Measurements from ENCODE around the gene NSMF. TPM values are rescaled to one million over a fixed set of nuclear protein-coding genes. Genes with fewer than 3 reads are reported as not detected.

The NSMF gene
- 10 to 100 TPM; 20.0 to 28.5 TPM for total RNA-seq

- Mint-ChIP-seq H3K36me3 (ENCODE audit: insufficient read depth in 2 of 2) (no peaks in the 10 kb centered on the region), H3K4me1 (ENCODE audit: low read depth) (peaks cover 35% of the 10 kb centered on the region), H3K9me3 (no peaks in the 10 kb centered on the region), H3K4me3 (peak within 1 kb of the TSS; percentile 69 to 70), H3K27me3 (ENCODE audit: low read depth) (no peaks in the 10 kb centered on the region), H3K27ac (no peak within 1 kb of the TSS)
- peak; percentile 96 to 99 for DNase-seq
- ATAC-seq (replicated peaks in 1 of 2), result peak; percentile 80 to 81
Observed at GRCh38 chr9:137459152-137459600, at the start of gene NSMF. Gene NSMF (minus strand): TSS chr9:137459334. CDS start chr9:137459102, 232 bp downstream.

GRCh38 chr9:137506702-137507171 is 47.6 kb upstream of the NSMF start:
- ATAC-seq (replicated peaks in 1 of 2) (no peak), DNase-seq (no peak)
- peaks cover 1 to 6% of the 10 kb centered on the region in 2 donors for H3K36me3 Mint-ChIP-seq (ENCODE audit: insufficient read depth in 2 of 2)
- H3K9me3 Mint-ChIP-seq, result no peaks in the 10 kb centered on the region
- no peaks in the 10 kb centered on the region for H3K27me3 Mint-ChIP-seq (ENCODE audit: low read depth)
- no peak overlapping the region for H3K27ac Mint-ChIP-seq
- H3K4me3 Mint-ChIP-seq, result no peak overlapping the region
- H3K4me1 Mint-ChIP-seq (ENCODE audit: low read depth), result peaks cover 8% of the 10 kb centered on the region

GRCh38 chr9:137506274-137506673 is 47.1 kb upstream of the NSMF start:
- no peaks in the 10 kb centered on the region for H3K27me3 Mint-ChIP-seq (ENCODE audit: low read depth)
- H3K27ac Mint-ChIP-seq, result no peak overlapping the region
- no peak overlapping the region for H3K4me3 Mint-ChIP-seq
- ATAC-seq (replicated peaks in 1 of 2), result no peak
- no peak for DNase-seq
- peaks cover 1 to 8% of the 10 kb centered on the region in 2 donors for H3K36me3 Mint-ChIP-seq (ENCODE audit: insufficient read depth in 2 of 2)
- peaks cover 8% of the 10 kb centered on the region for H3K4me1 Mint-ChIP-seq (ENCODE audit: low read depth)
- H3K9me3 Mint-ChIP-seq, result no peaks in the 10 kb centered on the region

GRCh38 chr9:137505421-137506140 is 46.4 kb upstream of the NSMF start:
- Mint-ChIP-seq H3K36me3 (ENCODE audit: insufficient read depth in 2 of 2) (peaks cover 1 to 8% of the 10 kb centered on the region in 2 donors), H3K4me3 (no peak overlapping the region), H3K9me3 (no peaks in the 10 kb centered on the region), H3K4me1 (ENCODE audit: low read depth) (peaks cover 8% of the 10 kb centered on the region), H3K27me3 (ENCODE audit: low read depth) (no peaks in the 10 kb centered on the region), H3K27ac (no peak overlapping the region)
- ATAC-seq (replicated peaks in 1 of 2) (no peak), DNase-seq (no peak)

GRCh38 chr9:137504432-137504777 is 45.3 kb upstream of the NSMF start:
- Mint-ChIP-seq H3K27me3 (ENCODE audit: low read depth) (no peaks in the 10 kb centered on the region), H3K4me3 (no peak overlapping the region), H3K27ac (no peak overlapping the region), H3K9me3 (no peaks in the 10 kb centered on the region), H3K4me1 (ENCODE audit: low read depth) (peaks cover 8% of the 10 kb centered on the region), H3K36me3 (ENCODE audit: insufficient read depth in 2 of 2) (peaks cover 1 to 8% of the 10 kb centered on the region in 2 donors)
- DNase-seq (no peak), ATAC-seq (replicated peaks in 1 of 2) (no peak)

GRCh38 chr9:137502008-137502911 is 43.1 kb upstream of the NSMF start:
- Mint-ChIP-seq H3K27ac (peak overlapping the region; percentile 39), H3K27me3 (ENCODE audit: low read depth) (no peaks in the 10 kb centered on the region), H3K4me1 (ENCODE audit: low read depth) (peaks cover 8% of the 10 kb centered on the region), H3K4me3 (no peak overlapping the region), H3K36me3 (ENCODE audit: insufficient read depth in 2 of 2) (peaks cover 1 to 8% of the 10 kb centered on the region in 2 donors), H3K9me3 (no peaks in the 10 kb centered on the region)
- no peak for DNase-seq
- no peak for ATAC-seq (replicated peaks in 1 of 2)

GRCh38 chr9:137501457-137501856 is 42.3 kb upstream of the NSMF start:
- ATAC-seq (replicated peaks in 1 of 2) (no peak), DNase-seq (no peak)
- Mint-ChIP-seq H3K4me1 (ENCODE audit: low read depth) (peaks cover 8% of the 10 kb centered on the region), H3K27ac (no peak overlapping the region), H3K9me3 (no peaks in the 10 kb centered on the region), H3K27me3 (ENCODE audit: low read depth) (no peaks in the 10 kb centered on the region), H3K36me3 (ENCODE audit: insufficient read depth in 2 of 2) (peaks cover 1 to 8% of the 10 kb centered on the region in 2 donors), H3K4me3 (no peak overlapping the region)

GRCh38 chr9:137500666-137501397 is 41.7 kb upstream of the NSMF start:
- Mint-ChIP-seq H3K4me3 (no peak overlapping the region), H3K9me3 (no peaks in the 10 kb centered on the region), H3K27ac (no peak overlapping the region), H3K4me1 (ENCODE audit: low read depth) (peaks cover 8% of the 10 kb centered on the region), H3K27me3 (ENCODE audit: low read depth) (no peaks in the 10 kb centered on the region), H3K36me3 (ENCODE audit: insufficient read depth in 2 of 2) (peaks cover 1 to 8% of the 10 kb centered on the region in 2 donors)
- DNase-seq, result no peak
- ATAC-seq (replicated peaks in 1 of 2), result no peak

GRCh38 chr9:137499858-137500661 is 40.9 kb upstream of the NSMF start:
- H3K27me3 Mint-ChIP-seq (ENCODE audit: low read depth), result no peaks in the 10 kb centered on the region
- no peaks in the 10 kb centered on the region for H3K9me3 Mint-ChIP-seq
- no peak overlapping the region for H3K4me3 Mint-ChIP-seq
- ATAC-seq (replicated peaks in 1 of 2) (no peak), DNase-seq (no peak)
- no peak overlapping the region for H3K27ac Mint-ChIP-seq
- peaks cover 8% of the 10 kb centered on the region for H3K4me1 Mint-ChIP-seq (ENCODE audit: low read depth)
- H3K36me3 Mint-ChIP-seq (ENCODE audit: insufficient read depth in 2 of 2), result peaks cover 1 to 8% of the 10 kb centered on the region in 2 donors

- Mint-ChIP-seq H3K4me3 (no peak overlapping the region), H3K36me3 (ENCODE audit: insufficient read depth in 2 of 2) (peaks cover 1 to 8% of the 10 kb centered on the region in 2 donors), H3K27me3 (ENCODE audit: low read depth) (no peaks in the 10 kb centered on the region), H3K9me3 (no peaks in the 10 kb centered on the region), H3K27ac (no peak overlapping the region), H3K4me1 (ENCODE audit: low read depth) (peaks cover 8% of the 10 kb centered on the region)
- ATAC-seq (replicated peaks in 1 of 2) (no peak), DNase-seq (no peak)
Observed at GRCh38 chr9:137499416-137499815, 40.3 kb upstream of the NSMF start.

GRCh38 chr9:137498720-137499150 is 39.6 kb upstream of the NSMF start:
- H3K4me1 Mint-ChIP-seq (ENCODE audit: low read depth), result peaks cover 8% of the 10 kb centered on the region
- no peaks in the 10 kb centered on the region for H3K9me3 Mint-ChIP-seq
- ATAC-seq (replicated peaks in 1 of 2), result no peak
- peaks cover 1 to 8% of the 10 kb centered on the region in 2 donors for H3K36me3 Mint-ChIP-seq (ENCODE audit: insufficient read depth in 2 of 2)
- H3K27ac Mint-ChIP-seq, result no peak overlapping the region
- no peaks in the 10 kb centered on the region for H3K27me3 Mint-ChIP-seq (ENCODE audit: low read depth)
- no peak for DNase-seq
- H3K4me3 Mint-ChIP-seq, result no peak overlapping the region

Measured in activated T-cell treated with anti-CD3 and anti-CD28 coated beads, Interleukin-2, amount 50 U/mL, for 72 hours (primary cell).